GM06990 (cell line): ENCODE measurements around the gene SOX14.

Experiments
- DNase-seq: peaks from one replicate; pipeline ENCODE4 v3.0.0-alpha.2; 2011; ENCODE audit not compliant: insufficient read length; ENCODE audit errors: extremely low read depth
- H3K27me3 ChIP-seq: replicated peaks from 2 replicates; pipeline ENCODE4 v1.6.0; 2011; ENCODE audit warnings: low read length; ENCODE audit not compliant: control insufficient read depth, insufficient read depth
- H3K36me3 ChIP-seq: 2 replicates; pipeline ENCODE4 v1.5.1; 2011; ENCODE audit warnings: low read length; ENCODE audit not compliant: control insufficient read depth, insufficient read depth
- H3K4me3 ChIP-seq: replicated peaks from 2 replicates; pipeline ENCODE4 v1.5.1; 2011; ENCODE audit warnings: low read depth, mild to moderate bottlenecking, control low read depth, low read length
- CTCF ChIP-seq: IDR thresholded peaks from 2 replicates; pipeline ENCODE4 v1.5.1; 2011; ENCODE audit warnings: low read length, control low read depth, mild to moderate bottlenecking, inconsistent platforms; ENCODE audit not compliant: insufficient read depth, poor library complexity, severe bottlenecking

Gene SOX14

DNA sequence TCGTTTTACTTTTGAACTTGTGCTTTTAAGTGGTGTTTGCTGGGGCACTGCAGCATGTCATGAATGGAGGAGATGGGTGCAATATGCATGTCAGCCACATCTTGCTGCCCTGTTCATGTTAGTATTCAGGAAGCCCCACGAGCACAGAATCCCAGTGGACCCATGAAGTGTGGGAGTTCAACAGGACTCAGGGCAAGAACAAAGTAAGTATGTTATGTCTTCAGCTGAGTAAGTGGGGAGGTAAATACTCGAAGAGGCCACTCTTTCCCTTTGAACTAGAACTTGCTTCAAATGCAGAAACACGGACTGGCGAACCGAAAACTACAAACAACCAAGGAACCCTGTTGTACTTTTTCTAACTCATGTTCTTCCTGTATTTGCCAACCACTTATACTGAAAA, 23.4 kb downstream of the SOX14 start:
- Histone ChIP-seq H3K4me3 (no peak overlapping the region), H3K27me3 (no peaks in the 10 kb centered on the region), H3K36me3 (no peaks in the 10 kb centered on the region)
- TF ChIP-seq CTCF, result no peak
- no peak for DNase-seq

DNA sequence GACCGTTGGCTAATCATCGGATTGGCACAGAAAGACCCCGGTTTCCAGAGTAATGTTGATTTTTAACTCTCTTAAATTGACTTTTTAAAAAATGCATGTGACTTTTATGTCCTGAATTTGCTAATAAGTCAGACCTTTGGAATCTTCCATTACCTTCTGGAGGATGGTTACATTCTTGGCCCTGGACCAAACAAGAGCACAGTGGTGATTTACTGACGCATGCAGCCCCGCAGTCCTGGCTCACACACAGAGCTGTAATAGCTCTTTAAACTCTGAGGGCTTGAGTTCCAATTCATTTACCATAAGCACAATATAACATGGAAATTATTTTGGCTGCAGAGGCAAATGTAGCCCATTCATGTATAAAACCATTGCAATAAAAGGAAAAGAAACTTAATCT, 25.1 kb downstream of the SOX14 start:
- Histone ChIP-seq H3K27me3 (no peaks in the 10 kb centered on the region), H3K36me3 (no peaks in the 10 kb centered on the region), H3K4me3 (no peak overlapping the region)
- no peak for TF ChIP-seq CTCF
- no peak for DNase-seq

DNA sequence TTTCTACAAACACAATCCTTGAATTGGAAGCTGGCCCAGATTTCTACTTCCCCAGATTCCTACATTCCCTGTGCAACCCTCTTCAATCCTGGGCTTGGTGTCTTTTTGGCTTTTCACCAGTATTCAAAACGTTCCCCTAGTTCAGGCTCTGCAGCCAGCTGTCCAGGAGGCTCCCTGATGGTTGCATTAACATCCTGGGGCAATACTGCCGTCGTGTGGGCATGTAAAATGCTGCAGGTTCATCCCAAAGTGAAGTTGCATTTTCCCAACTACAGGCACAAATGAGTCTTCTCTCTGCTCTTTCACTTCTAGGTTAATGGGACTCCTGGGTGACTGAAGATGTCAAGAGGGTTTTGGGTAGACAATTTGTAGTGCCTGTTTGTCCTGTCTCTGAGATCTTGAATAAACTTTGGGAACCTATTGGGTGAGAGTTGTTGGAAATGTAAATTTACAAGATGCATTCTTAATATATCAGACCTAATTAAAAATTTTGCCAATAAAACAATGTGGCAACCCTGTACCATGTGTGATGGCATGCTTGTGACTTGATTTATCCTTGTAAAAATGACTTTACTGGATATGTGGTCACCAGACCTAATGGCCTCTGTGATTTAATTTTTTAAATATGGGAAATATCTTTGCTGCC, 28.6 kb downstream of the SOX14 start:
- TF ChIP-seq CTCF, result peak; percentile 81
- no peaks in the 10 kb centered on the region for H3K27me3 ChIP-seq
- DNase-seq, result peak; percentile 4
- H3K4me3 ChIP-seq, result no peak overlapping the region
- no peaks in the 10 kb centered on the region for H3K36me3 ChIP-seq

- no peak for TF ChIP-seq CTCF
- no peak for DNase-seq
Observed at GRCh38 chr3:137796993-137797392, 32.9 kb downstream of the SOX14 start.

DNA sequence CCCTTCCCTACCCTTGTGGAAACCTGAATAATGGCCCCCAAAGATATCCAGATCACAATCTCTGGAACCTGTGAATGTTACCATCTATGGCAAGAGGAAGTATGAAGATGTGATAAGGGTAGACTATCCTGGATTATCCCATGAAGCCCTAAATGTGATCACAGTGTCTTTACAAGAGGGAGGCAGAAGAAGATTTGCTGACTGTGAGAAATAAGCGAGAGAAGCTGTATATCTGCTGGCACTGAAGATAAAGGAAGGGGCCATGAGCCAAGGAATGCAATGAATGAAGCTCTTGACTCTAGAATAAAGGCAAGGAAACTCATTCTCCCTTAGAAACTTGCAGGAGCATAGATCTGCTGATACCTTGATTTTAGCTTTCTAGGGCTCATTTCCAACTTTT, 39.1 kb downstream of the SOX14 start:
- DNase-seq, result no peak
- no peak for TF ChIP-seq CTCF
- Histone ChIP-seq H3K4me3 (no peak overlapping the region), H3K27me3 (peaks cover 2% of the 10 kb centered on the region), H3K36me3 (no peaks in the 10 kb centered on the region)

More at GRCh38 chr3:137796993-137797392, 32.9 kb downstream of the SOX14 start:
- Histone ChIP-seq H3K27me3 (no peaks in the 10 kb centered on the region), H3K4me3 (no peak overlapping the region), H3K36me3 (no peaks in the 10 kb centered on the region)

- no peak for DNase-seq
- Histone ChIP-seq H3K27me3 (peaks cover 2% of the 10 kb centered on the region), H3K4me3 (no peak overlapping the region), H3K36me3 (no peaks in the 10 kb centered on the region)
- no peak for TF ChIP-seq CTCF
Observed at GRCh38 chr3:137807998-137808397, 43.9 kb downstream of the SOX14 start.
